HepG2 (cell line): Measurements from ENCODE around the gene EPB41L2. TPM values are rescaled to one million over a fixed set of nuclear protein-coding genes. Genes with fewer than 3 reads are reported as not detected.

Experiments
- ADNP ChIP-seq: sonication (generic); formaldehyde crosslinking; IDR thresholded peaks from 2 replicates; pipeline ENCODE4 v1.4.0; 2020; ENCODE audit warnings: missing genetic modification reagents
- CHD2 ChIP-seq: IDR thresholded peaks from 2 replicates; pipeline ENCODE4 v1.6.1; 2011; ENCODE audit warnings: low read depth, low read length, improper control_type of control experiment
- DRAP1 ChIP-seq: IDR thresholded peaks from 2 replicates; pipeline ENCODE4 v1.6.1; 2016; ENCODE audit warnings: missing genetic modification reagents, missing compliant biosample characterization
- ISL2 ChIP-seq: sonication (generic); formaldehyde crosslinking; IDR thresholded peaks from 2 replicates; pipeline ENCODE4 v1.5.0; 2020; ENCODE audit warnings: missing genetic modification reagents
- MTERF4 ChIP-seq: sonication (generic); formaldehyde crosslinking; IDR thresholded peaks from 2 replicates; pipeline ENCODE4 v1.8.0; 2023; ENCODE audit warnings: mild to moderate bottlenecking, missing genetic modification reagents
- NCOA1 ChIP-seq: sonication (generic); formaldehyde crosslinking; IDR thresholded peaks from 2 replicates; pipeline ENCODE4 v1.9.0; 2021; ENCODE audit warnings: missing genetic modification reagents
- NR2C2 ChIP-seq: sonication (generic); formaldehyde crosslinking; IDR thresholded peaks from 2 replicates; pipeline ENCODE4 v1.4.0; 2020; ENCODE audit warnings: missing genetic modification reagents, mild to moderate bottlenecking, moderate library complexity, borderline replicate concordance
- PHF20 ChIP-seq: sonication (generic); formaldehyde crosslinking; IDR thresholded peaks from 2 replicates; pipeline ENCODE4 v1.5.0; 2020; ENCODE audit warnings: mild to moderate bottlenecking, missing genetic modification reagents
- REPIN1 ChIP-seq: sonication (generic); formaldehyde crosslinking; IDR thresholded peaks from 2 replicates; pipeline ENCODE4 v1.8.0; 2022; ENCODE audit warnings: missing genetic modification reagents, low read depth, mild to moderate bottlenecking, borderline replicate concordance
- SALL1 ChIP-seq: sonication (generic); formaldehyde crosslinking; IDR thresholded peaks from 2 replicates; pipeline ENCODE4 v1.8.0; 2022; ENCODE audit warnings: mild to moderate bottlenecking, missing genetic modification reagents
- SIN3A ChIP-seq: IDR thresholded peaks from 2 replicates; pipeline ENCODE4 v1.6.1; 2011; ENCODE audit warnings: low read depth, mild to moderate bottlenecking, control low read depth, low read length, borderline replicate concordance
- TEAD3 ChIP-seq: optimal IDR thresholded peaks from 2 replicates; pipeline ENCODE3; 2016; ENCODE audit warnings: borderline replicate concordance
- ZIK1 ChIP-seq: sonication (generic); formaldehyde crosslinking; IDR thresholded peaks from 2 replicates; pipeline ENCODE4 v1.5.0; 2020; ENCODE audit warnings: mild to moderate bottlenecking, low read depth, missing genetic modification reagents, borderline replicate concordance
- ZNF224 ChIP-seq: sonication (generic); formaldehyde crosslinking; IDR thresholded peaks from 2 replicates; pipeline ENCODE4 v1.5.0; 2020; ENCODE audit warnings: mild to moderate bottlenecking, missing genetic modification reagents
- ZNF263 ChIP-seq: sonication (generic); formaldehyde crosslinking; IDR thresholded peaks from 2 replicates; pipeline ENCODE4 v1.4.0; 2020; ENCODE audit warnings: missing genetic modification reagents
- ZNF264 ChIP-seq: sonication (generic); formaldehyde crosslinking; IDR thresholded peaks from 2 replicates; pipeline ENCODE4 v1.4.0; 2020; ENCODE audit warnings: missing genetic modification reagents
- ZNF430 ChIP-seq: sonication (generic); formaldehyde crosslinking; IDR thresholded peaks from 2 replicates; pipeline ENCODE4 v1.9.0; 2021; ENCODE audit warnings: mild to moderate bottlenecking, missing genetic modification reagents
- ZNF513 ChIP-seq: sonication (generic); formaldehyde crosslinking; conservative IDR thresholded peaks from 2 replicates; pipeline ENCODE4 v1.5.0; 2020; ENCODE audit warnings: missing genetic modification reagents
- ZNF790 ChIP-seq: sonication (generic); formaldehyde crosslinking; IDR thresholded peaks from 2 replicates; pipeline ENCODE4 v1.8.0; 2022; ENCODE audit warnings: missing genetic modification reagents, mild to moderate bottlenecking, borderline replicate concordance
- ZNF878 ChIP-seq: sonication (generic); formaldehyde crosslinking; IDR thresholded peaks from 2 replicates; pipeline ENCODE4 v1.8.1; 2023; ENCODE audit warnings: mild to moderate bottlenecking, missing genetic modification reagents, moderate library complexity
- polyA plus RNA-seq, 8 experiments: library from polyadenylated mRNA; depleted of rRNA in 3 of 8; stranded (reverse) in 7 of 8; unstranded in 1 of 8; fragments of >200 nt; fragmentation: Illumina TruSeq in 4 of 8; extraction: Trizol in 4 of 8; gene quantifications; 2 replicates each; pipeline versions ENCODE4 v1.2.1 to v1.2.3, GENCODE V29; 2011 to 2016; ENCODE audit warnings: low read depth in 4 of 8, missing spikeins in 1 of 8, mixed read lengths in 1 of 8; ENCODE audit not compliant: insufficient read depth in 1 of 8
- total RNA-seq, 5 experiments: library from RNA; depleted of rRNA; stranded (reverse); fragments of >200 nt; fragmentation: Illumina TruSeq; extraction: Trizol; gene quantifications; 2 replicates each; pipeline ENCODE4 v1.2.3, GENCODE V29; 2016; ENCODE audit warnings: low read depth in 1 of 5
- TF ChIP-seq, protein P1 (sequence below): sonication (generic); formaldehyde crosslinking; IDR thresholded peaks from 2 replicates; pipeline ENCODE4 v1.4.0; 2020; ENCODE audit warnings: missing genetic modification reagents, low read depth, mild to moderate bottlenecking, borderline replicate concordance
- TF ChIP-seq, protein P2 (sequence below): sonication (generic); formaldehyde crosslinking; IDR thresholded peaks from 2 replicates; pipeline ENCODE4 v1.5.0; 2020; ENCODE audit warnings: missing genetic modification reagents
- TF ChIP-seq, protein P3 (sequence below): sonication (generic); formaldehyde crosslinking; IDR thresholded peaks from 2 replicates; pipeline ENCODE4 v1.5.0; 2020; ENCODE audit warnings: missing genetic modification reagents

The EPB41L2 gene
- total and polyA plus RNA-seq, 2 of the 13 experiments (the other 11 are each of a cell fraction or from before 2014, with no cell fraction given): 41.7 to 56.4 TPM

GRCh38 chr6:130853555-130854183 is 209.4 kb downstream of the EPB41L2 start (continued):
- peak; percentile 82; the same call in 1 of the 2 replicates for TF ChIP-seq MTERF4 (CRISPR knock-in tag)
- no peak for TF ChIP-seq ZNF513 (CRISPR knock-in tag)
- peak; percentile 72; the same call in 1 of the 2 replicates for TF ChIP-seq NCOA1
- TF ChIP-seq TEAD3: peak; percentile 66
- TF ChIP-seq ISL2 (CRISPR knock-in tag): peak; percentile 90
- no peak; the same call in 1 of the 2 replicates for TF ChIP-seq ZNF264 (CRISPR knock-in tag)
- TF ChIP-seq PHF20: no peak
- TF ChIP-seq ZNF224: no peak
- TF ChIP-seq ADNP (CRISPR knock-in tag): no peak
- no peak for TF ChIP-seq CHD2
- TF ChIP-seq ZNF430: peak; percentile 86
- TF ChIP-seq NR2C2 (CRISPR knock-in tag): peak; percentile 44; the same call in 1 of the 2 replicates
- no peak for TF ChIP-seq SIN3A
- TF ChIP-seq ZNF790 (CRISPR knock-in tag): no peak
- TF ChIP-seq DRAP1 (CRISPR knock-in tag): peak; percentile 39; the same call in 1 of the 2 replicates
- TF ChIP-seq, protein P1, sequence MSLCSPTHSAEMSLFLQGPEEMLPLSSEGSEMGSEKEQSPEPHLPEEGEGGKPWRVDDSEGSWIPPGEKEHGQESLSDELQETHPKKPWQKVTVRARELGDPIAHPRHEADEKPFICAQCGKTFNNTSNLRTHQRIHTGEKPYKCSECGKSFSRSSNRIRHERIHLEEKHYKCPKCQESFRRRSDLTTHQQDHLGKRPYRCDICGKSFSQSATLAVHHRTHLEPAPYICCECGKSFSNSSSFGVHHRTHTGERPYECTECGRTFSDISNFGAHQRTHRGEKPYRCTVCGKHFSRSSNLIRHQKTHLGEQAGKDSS (CRISPR knock-in tag): no peak
- no peak for TF ChIP-seq ZIK1 (CRISPR knock-in tag)
- no peak for TF ChIP-seq ZNF263
- TF ChIP-seq, protein P2, sequence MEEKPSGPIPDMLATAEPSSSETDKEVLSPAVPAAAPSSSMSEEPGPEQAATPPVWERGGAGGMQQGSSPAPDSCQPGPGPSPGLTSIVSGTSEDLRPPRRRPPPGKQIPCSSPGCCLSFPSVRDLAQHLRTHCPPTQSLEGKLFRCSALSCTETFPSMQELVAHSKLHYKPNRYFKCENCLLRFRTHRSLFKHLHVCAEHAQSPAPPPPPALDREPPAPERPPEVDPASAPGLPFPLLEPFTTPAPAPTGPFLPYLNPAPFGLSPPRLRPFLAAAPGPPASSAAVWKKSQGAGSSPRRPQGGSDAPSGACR (CRISPR knock-in tag): peak; percentile 63; the same call in 1 of the 2 replicates
- TF ChIP-seq ZNF878 (CRISPR knock-in tag): no peak
- peak; percentile 66; the same call in 1 of the 2 replicates for TF ChIP-seq REPIN1 (CRISPR knock-in tag)
- TF ChIP-seq, protein P3, sequence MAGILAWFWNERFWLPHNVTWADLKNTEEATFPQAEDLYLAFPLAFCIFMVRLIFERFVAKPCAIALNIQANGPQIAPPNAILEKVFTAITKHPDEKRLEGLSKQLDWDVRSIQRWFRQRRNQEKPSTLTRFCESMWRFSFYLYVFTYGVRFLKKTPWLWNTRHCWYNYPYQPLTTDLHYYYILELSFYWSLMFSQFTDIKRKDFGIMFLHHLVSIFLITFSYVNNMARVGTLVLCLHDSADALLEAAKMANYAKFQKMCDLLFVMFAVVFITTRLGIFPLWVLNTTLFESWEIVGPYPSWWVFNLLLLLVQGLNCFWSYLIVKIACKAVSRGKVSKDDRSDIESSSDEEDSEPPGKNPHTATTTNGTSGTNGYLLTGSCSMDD (CRISPR knock-in tag): no peak
- peak; percentile 89 for TF ChIP-seq SALL1 (CRISPR knock-in tag)
